ENCODE measurements around the gene TMEM273. TPM values are rescaled to one million over a fixed set of nuclear protein-coding genes. Genes with fewer than 3 reads are reported as not detected.
A peak's percentile ranks its signal among the peaks of the same experiment; 100 is the strongest.

Gene TMEM273
- total and polyA plus RNA-seq, 4 donors: 12.0 to 41.8 (median 17.5) TPM

- Histone ChIP-seq H3K4me3 (no peak overlapping the region), H3K4me1 (ENCODE audit: control insufficient read depth in 5 of 5, insufficient read depth in 5 of 5, low read length in 5 of 5) (peaks cover 0 to 2% (median 0%) of the 10 kb centered on the region in 5 donors), H3K27me3 (ENCODE audit: control insufficient read depth in 3 of 3, insufficient read depth in 3 of 3, low read length in 2 of 3) (no peaks in the 10 kb centered on the region), H3K27ac (ENCODE audit: low read depth in 1 of 2, low read length in 1 of 2) (no peak overlapping the region), H3K9ac (ENCODE audit: insufficient read depth in 1 of 2, low read length in 2 of 2) (no peak overlapping the region), H3K9me3 (ENCODE audit: control insufficient read depth in 4 of 4, insufficient read depth in 3 of 4, low read length in 3 of 4) (no peaks in the 10 kb centered on the region), H3K36me3 (ENCODE audit: control insufficient read depth in 4 of 4, insufficient read depth in 4 of 4, low read length in 4 of 4) (no peaks in the 10 kb centered on the region)
- TF ChIP-seq CTCF (IDR thresholded peaks at IDR 0.05; ENCODE audit: control extremely low read depth, extremely low read depth): no peak
- DNase-seq (no peak), ATAC-seq (ENCODE audit: insufficient read depth, low FRiP score) (no peak)
- WGBS, 2 donors: 74 to 84% methylated on average over 5 of the region's 5 CpGs
Measured at GRCh38 chr10:49227406-49227805, 39.2 kb upstream of the TMEM273 start.

DNA sequence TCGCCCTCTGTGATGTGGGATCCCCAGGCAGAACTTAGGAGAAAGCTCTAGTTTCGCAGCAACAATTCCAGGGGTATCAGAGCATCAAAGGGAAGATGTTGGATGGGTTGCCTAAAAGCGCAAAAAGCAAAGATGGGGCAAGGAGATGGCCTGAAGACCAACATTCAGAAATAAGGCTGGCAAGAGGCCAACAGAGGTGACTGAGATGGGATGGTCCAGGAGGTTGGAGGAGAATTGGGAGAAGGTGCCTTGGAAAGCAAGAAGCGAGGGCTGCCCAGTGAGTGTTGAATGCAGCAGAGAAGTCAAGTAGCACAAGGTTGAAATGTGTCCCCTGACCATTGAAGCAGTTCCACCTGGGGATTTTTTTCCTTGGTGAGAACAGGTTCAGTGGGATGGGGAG is 38.4 kb upstream of the TMEM273 start:
- 70 to 86% methylated on average over 4 of the region's 4 CpGs for WGBS, 2 donors
- TF ChIP-seq CTCF (IDR thresholded peaks at IDR 0.05; ENCODE audit: control extremely low read depth, extremely low read depth): no peak
- no peak for DNase-seq
- no peaks in the 10 kb centered on the region for H3K27me3 ChIP-seq (ENCODE audit: control insufficient read depth in 3 of 3, insufficient read depth in 3 of 3, low read length in 2 of 3)
- no peak for ATAC-seq (ENCODE audit: insufficient read depth, low FRiP score)
- H3K4me3 ChIP-seq: no peak overlapping the region
- peaks cover 0 to 2% (median 0%) of the 10 kb centered on the region in 4 donors for H3K9me3 ChIP-seq (ENCODE audit: control insufficient read depth in 4 of 4, insufficient read depth in 3 of 4, low read length in 3 of 4)
- H3K4me1 ChIP-seq (ENCODE audit: control insufficient read depth in 5 of 5, insufficient read depth in 5 of 5, low read length in 5 of 5): peaks cover 0 to 2% (median 0%) of the 10 kb centered on the region in 5 donors
- H3K9ac ChIP-seq (ENCODE audit: insufficient read depth in 1 of 2, low read length in 2 of 2): no peak overlapping the region
- H3K36me3 ChIP-seq (ENCODE audit: control insufficient read depth in 4 of 4, insufficient read depth in 4 of 4, low read length in 4 of 4): no peaks in the 10 kb centered on the region
- H3K27ac ChIP-seq (ENCODE audit: low read depth in 1 of 2, low read length in 1 of 2): no peak overlapping the region

- Histone ChIP-seq H3K4me3 (no peak overlapping the region), H3K36me3 (ENCODE audit: control insufficient read depth in 4 of 4, insufficient read depth in 4 of 4, low read length in 4 of 4) (no peaks in the 10 kb centered on the region), H3K27me3 (ENCODE audit: control insufficient read depth in 3 of 3, insufficient read depth in 3 of 3, low read length in 2 of 3) (no peaks in the 10 kb centered on the region), H3K4me1 (ENCODE audit: control insufficient read depth in 5 of 5, insufficient read depth in 5 of 5, low read length in 5 of 5) (peaks cover 0 to 2% (median 0%) of the 10 kb centered on the region in 5 donors), H3K9me3 (ENCODE audit: control insufficient read depth in 4 of 4, insufficient read depth in 3 of 4, low read length in 3 of 4) (peaks cover 0 to 2% (median 0%) of the 10 kb centered on the region in 4 donors), H3K27ac (ENCODE audit: low read depth in 1 of 2, low read length in 1 of 2) (no peak overlapping the region), H3K9ac (ENCODE audit: insufficient read depth in 1 of 2, low read length in 2 of 2) (no peak overlapping the region)
- TF ChIP-seq CTCF (IDR thresholded peaks at IDR 0.05; ENCODE audit: control extremely low read depth, extremely low read depth): no peak
- 77 to 82% methylated on average over 12 of the region's 12 CpGs for WGBS, 2 donors
- ATAC-seq (ENCODE audit: insufficient read depth, low FRiP score) (no peak), DNase-seq (peak in 1 of 3 donors; percentile 6)
Measured at GRCh38 chr10:49225218-49225876, 37.2 kb upstream of the TMEM273 start.

DNA sequence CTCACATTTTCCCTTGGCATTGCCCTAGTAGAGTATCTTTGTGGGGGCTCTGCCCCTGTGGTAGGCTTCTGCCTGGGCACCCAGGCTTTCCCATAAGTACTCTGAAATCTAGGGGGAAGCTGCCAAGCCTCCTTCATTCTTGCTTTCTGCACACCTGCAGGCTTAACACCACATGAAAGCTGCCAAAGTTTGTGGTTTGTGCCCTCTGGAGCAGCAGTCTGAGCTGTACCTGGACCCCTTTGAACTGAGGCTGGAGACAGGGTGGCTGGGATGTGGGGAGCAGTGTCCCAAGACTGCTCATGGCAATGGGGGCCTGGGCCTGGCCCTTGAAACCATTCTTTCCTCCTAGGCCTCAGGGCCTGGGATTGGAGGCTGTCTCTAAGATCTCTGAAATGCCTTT is 35.0 kb upstream of the TMEM273 start:
- no peak for DNase-seq
- H3K27me3 ChIP-seq (ENCODE audit: control insufficient read depth in 3 of 3, insufficient read depth in 3 of 3, low read length in 2 of 3): peaks cover 0 to 6% (median 0%) of the 10 kb centered on the region in 3 donors
- no peak for TF ChIP-seq CTCF (IDR thresholded peaks at IDR 0.05; ENCODE audit: control extremely low read depth, extremely low read depth)
- peaks cover 0 to 2% (median 0%) of the 10 kb centered on the region in 5 donors for H3K4me1 ChIP-seq (ENCODE audit: control insufficient read depth in 5 of 5, insufficient read depth in 5 of 5, low read length in 5 of 5)
- no peak overlapping the region for H3K4me3 ChIP-seq
- H3K36me3 ChIP-seq (ENCODE audit: control insufficient read depth in 4 of 4, insufficient read depth in 4 of 4, low read length in 4 of 4): no peaks in the 10 kb centered on the region
- peaks cover 0 to 4% (median 0%) of the 10 kb centered on the region in 4 donors for H3K9me3 ChIP-seq (ENCODE audit: control insufficient read depth in 4 of 4, insufficient read depth in 3 of 4, low read length in 3 of 4)
- H3K9ac ChIP-seq (ENCODE audit: insufficient read depth in 1 of 2, low read length in 2 of 2): no peak overlapping the region
- no peak overlapping the region for H3K27ac ChIP-seq (ENCODE audit: low read depth in 1 of 2, low read length in 1 of 2)
- no peak for ATAC-seq (ENCODE audit: insufficient read depth, low FRiP score)
